CD4-positive, alpha-beta T cell (primary cell): ENCODE measurements around the gene MAOA. TPM values are rescaled to one million over a fixed set of nuclear protein-coding genes. Genes with fewer than 3 reads are reported as not detected.

ENCODE experiments used
- ATAC-seq: fragments of 200-7000 bp; cut with Tn5 transposase; one replicate; pipeline ENCODE4 v1.10.0; 2022; ENCODE audit warnings: mild to moderate bottlenecking; ENCODE audit not compliant: poor library complexity
- CTCF ChIA-PET: fragments of 350-600 bp; sonication (Branson Sonifier 250); formaldehyde crosslinking; loops from one replicate; lab custom pipeline; 2021; ENCODE audit warnings: antibody characterized with exemption, inconsistent platforms; lab: Charles Lee
- POLR2A ChIA-PET: fragments of 350-600 bp; sonication (Branson Sonifier 250); formaldehyde crosslinking; loops from one replicate; lab custom pipeline; 2021; ENCODE audit warnings: antibody characterized with exemption, inconsistent platforms; lab: Charles Lee
- DNase-seq, 14 experiments: peaks; one replicate each; pipeline ENCODE4 v3.0.0-alpha.2; 2013 to 2020; ENCODE audit warnings: mixed read lengths in 2 of 14
- H3K27ac ChIP-seq, 2 donors: one replicate each; pipeline versions ENCODE4 v1.5.1 to v1.7.0; 2013; ENCODE audit warnings: low read length in 2 of 2, low read depth in 1 of 2, mild to moderate bottlenecking in 1 of 2
- H3K27me3 ChIP-seq, 2 experiments: 1 replicate in 1 of 2; 2 replicates in 1 of 2; pipeline versions ENCODE4 v1.6.1 to v1.7.0; 2013; ENCODE audit warnings: low read length in 2 of 2, control low read depth in 1 of 2, mild to moderate bottlenecking in 1 of 2, moderate library complexity in 1 of 2; ENCODE audit not compliant: insufficient read depth in 2 of 2, control insufficient read depth in 1 of 2
- H3K36me3 ChIP-seq: one replicate; pipeline ENCODE4 v1.6.1; 2013; ENCODE audit warnings: low read length, control low read depth; ENCODE audit not compliant: insufficient read depth
- H3K4me1 ChIP-seq: one replicate; pipeline ENCODE4 v1.6.1; 2013; ENCODE audit warnings: low read length, control low read depth; ENCODE audit not compliant: insufficient read depth
- H3K4me3 ChIP-seq: one replicate; pipeline ENCODE4 v1.5.1; 2013; ENCODE audit warnings: mild to moderate bottlenecking, low read length, moderate library complexity
- H3K9me3 ChIP-seq, 2 experiments: 1 replicate in 1 of 2; 2 replicates in 1 of 2; pipeline versions ENCODE4 v1.6.1 to v1.7.0; 2013; ENCODE audit warnings: low read length in 2 of 2, mild to moderate bottlenecking in 2 of 2, control low read depth in 1 of 2, moderate library complexity in 1 of 2; ENCODE audit not compliant: control insufficient read depth in 1 of 2, insufficient read depth in 1 of 2
- H3K27ac Mint-ChIP-seq: one replicate; pipeline ENCODE4 v1.8.0; 2020; ENCODE audit warnings: mixed read lengths
- H3K27me3 Mint-ChIP-seq: one replicate; pipeline ENCODE4 v1.8.0; 2021; ENCODE audit warnings: mixed read lengths
- H3K36me3 Mint-ChIP-seq: one replicate; pipeline ENCODE4 v1.8.0; 2021; ENCODE audit warnings: low read depth, mixed read lengths
- H3K4me1 Mint-ChIP-seq: one replicate; pipeline ENCODE4 v1.8.0; 2021; ENCODE audit warnings: low read depth, mixed read lengths
- H3K4me3 Mint-ChIP-seq: one replicate; pipeline ENCODE4 v1.8.0; 2020; ENCODE audit warnings: mild to moderate bottlenecking, mixed read lengths
- H3K9me3 Mint-ChIP-seq: one replicate; pipeline ENCODE4 v1.8.0; 2020; ENCODE audit warnings: mixed read lengths
- CTCF ChIP-seq: fragments of 200-600 bp; IDR thresholded peaks from one replicate; pipeline ENCODE4 v1.8.0; 2022; ENCODE audit warnings: antibody characterized with exemption, mild to moderate bottlenecking
- intact Hi-C, 2 experiments: fragments of 100-400 bp; cut with DNase I in 1 of 2; cut with micrococcal nuclease in 1 of 2; formaldehyde crosslinking; loops; one replicate each; pipeline versions ENCODE4 v1.15.1 to v1.9.0; 2023 to 2025; cut with DNase I, micrococcal nuclease
- total RNA-seq, 174 experiments: library from RNA in 2 of 174; stranded (reverse) in 2 of 174; gene quantifications; one replicate each; pipeline ENCODE4 v1.2.3 and lab custom pipeline; 2021 to 2026

The MAOA gene
- total RNA-seq, 2 experiments from 2014 or later, result not detected

DNA sequence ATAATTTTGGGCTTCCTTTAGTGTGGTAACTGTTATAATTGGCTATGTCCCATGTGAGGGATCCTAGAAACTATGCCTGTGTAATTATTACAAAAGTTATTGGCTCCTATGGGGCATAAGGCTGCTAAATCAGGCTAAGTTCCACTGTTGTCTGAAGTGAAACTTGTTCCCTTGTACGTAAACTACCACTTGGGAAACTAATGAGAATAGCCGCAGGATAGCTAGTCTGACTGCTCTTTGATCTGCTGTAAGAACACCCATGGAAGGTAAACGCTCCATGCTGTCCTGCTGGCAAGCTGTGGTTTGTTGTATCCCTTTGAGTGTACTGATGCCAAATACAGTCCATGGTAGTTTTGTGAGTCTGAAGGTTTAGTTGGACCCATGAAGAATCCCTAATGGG is 9.3 kb upstream of the MAOA start:
- CTCF ChIA-PET, result no interaction called here
- Mint-ChIP-seq H3K36me3 (no peaks in the 10 kb centered on the region), H3K9me3 (no peaks in the 10 kb centered on the region), H3K4me3 (no peak overlapping the region), H3K27ac (no peak overlapping the region), H3K4me1 (no peaks in the 10 kb centered on the region), H3K27me3 (no peaks in the 10 kb centered on the region)
- ATAC-seq (no peak), DNase-seq (no peak)
- no peak overlapping the region for H3K4me3 ChIP-seq
- no peaks in the 10 kb centered on the region for H3K27me3 ChIP-seq
- no peaks in the 10 kb centered on the region for H3K36me3 ChIP-seq
- TF ChIP-seq CTCF, result no peak
- no peaks in the 10 kb centered on the region for H3K9me3 ChIP-seq
- H3K4me1 ChIP-seq, result no peaks in the 10 kb centered on the region
- POLR2A ChIA-PET, result no interaction called here
- intact Hi-C loops, result no loop called here
- H3K27ac ChIP-seq, result no peak overlapping the region

GRCh38 chrX:43654431-43655150 is 1.5 kb upstream of the MAOA start:
- no peaks in the 10 kb centered on the region for H3K27me3 Mint-ChIP-seq
- peak overlapping the region; percentile 95 for H3K27ac Mint-ChIP-seq
- POLR2A ChIA-PET, result interaction anchor here (0.9 kb wide), 1 partner anchor 1736 kb away, joined by 3 read pairs; no protein-coding TSS in a partner anchor
- DNase-seq, result peak; percentile 70 to 94 (median 82)
- H3K4me3 Mint-ChIP-seq, result peak overlapping the region; percentile 92
- H3K4me1 ChIP-seq, result peaks cover 17% of the 10 kb centered on the region
- intact Hi-C loops, result loop anchor here in 1 of 2 experiments (5.0 to 10.0 kb wide), 2 partner anchors 890 to 1732 kb away; partner anchors contain the start of genes CASK and FUNDC1
- no peak for TF ChIP-seq CTCF
- peaks cover 10% of the 10 kb centered on the region for H3K4me1 Mint-ChIP-seq
- CTCF ChIA-PET, result no interaction called here
- H3K36me3 Mint-ChIP-seq, result peaks cover 4% of the 10 kb centered on the region
- no peaks in the 10 kb centered on the region for H3K9me3 Mint-ChIP-seq
- H3K4me3 ChIP-seq, result peak overlapping the region; percentile 71
- peaks cover 0 to 5% of the 10 kb centered on the region in 2 experiments for H3K27me3 ChIP-seq
- H3K9me3 ChIP-seq, result no peaks in the 10 kb centered on the region
- H3K36me3 ChIP-seq, result no peaks in the 10 kb centered on the region
- ATAC-seq, result peak; percentile 91
- peak overlapping the region in 1 of 2 donors; percentile 79 for H3K27ac ChIP-seq

GRCh38 chrX:43655151-43656004 is 721 bp upstream of the MAOA start:
- DNase-seq (peak in 10 of 14 experiments; percentile 2 to 56 (median 23)), ATAC-seq (peak; percentile 25)
- TF ChIP-seq CTCF, result no peak
- Histone ChIP-seq H3K4me1 (peaks cover 17% of the 10 kb centered on the region), H3K36me3 (no peaks in the 10 kb centered on the region), H3K27me3 (peaks cover 0 to 5% of the 10 kb centered on the region in 2 experiments), H3K27ac (no peak overlapping the region), H3K4me3 (peak overlapping the region; percentile 71), H3K9me3 (no peaks in the 10 kb centered on the region)
- CTCF ChIA-PET, result no interaction called here
- Mint-ChIP-seq H3K27ac (peak overlapping the region; percentile 95), H3K27me3 (no peaks in the 10 kb centered on the region), H3K9me3 (no peaks in the 10 kb centered on the region), H3K36me3 (peaks cover 4% of the 10 kb centered on the region), H3K4me1 (peaks cover 10% of the 10 kb centered on the region), H3K4me3 (peak overlapping the region; percentile 92)
- POLR2A ChIA-PET, result interaction anchor here (0.9 kb wide), 1 partner anchor 1737 kb away, joined by 3 read pairs; no protein-coding TSS in a partner anchor
- intact Hi-C loops, result loop anchor here in 1 of 2 experiments (10.0 kb wide), 1 partner anchor 889 kb away; the partner anchor contains the start of gene FUNDC1
